NB4 (cell line): ENCODE data around the gene CRLF2.
"Not testable (repeated sequence)": the region's sequence is repeated elsewhere in the genome, so short reads cannot be mapped to it uniquely, and the experiment has no call there.

Source experiments
- DNase-seq: peaks from one replicate; pipeline ENCODE4 v3.0.0; 2010; ENCODE audit warnings: low read depth
- H3K4me3 ChIP-seq: one replicate; pipeline ENCODE4 v1.5.1; 2011; ENCODE audit warnings: mild to moderate bottlenecking, low read depth, low read length, moderate library complexity
- CTCF ChIP-seq: IDR thresholded peaks from one replicate; pipeline ENCODE4 v1.5.1; 2012; ENCODE audit warnings: low read depth, low read length
- MAX ChIP-seq: IDR thresholded peaks from 2 replicates; pipeline ENCODE4 v1.6.1; 2011; ENCODE audit warnings: low read depth, low read length
- MYC ChIP-seq: IDR thresholded peaks from 2 replicates; pipeline ENCODE4 v1.6.1; 2011; ENCODE audit warnings: low read depth, low read length
- POLR2A ChIP-seq: IDR thresholded peaks from 2 replicates; pipeline ENCODE4 v1.6.1; 2011; ENCODE audit warnings: mild to moderate bottlenecking; ENCODE audit not compliant: insufficient read length; ENCODE audit errors: extremely low read depth

CRLF2 gene

GRCh38 chrX:1163231-1163630 is 49.2 kb downstream of the CRLF2 start:
- no peak for TF ChIP-seq MAX
- no peak for TF ChIP-seq CTCF
- no peak for TF ChIP-seq POLR2A
- TF ChIP-seq MYC: no peak
- H3K4me3 ChIP-seq: no peak overlapping the region
- DNase-seq: no peak

GRCh38 chrX:1162119-1162916 is 50.1 kb downstream of the CRLF2 start:
- H3K4me3 ChIP-seq: no peak overlapping the region
- TF ChIP-seq MAX (no peak), CTCF (no peak), POLR2A (no peak), MYC (no peak)
- DNase-seq: no peak

- DNase-seq: no peak
- TF ChIP-seq POLR2A (no peak), MAX (no peak), CTCF (no peak), MYC (no peak)
- H3K4me3 ChIP-seq: no peak overlapping the region
Measured at GRCh38 chrX:1159548-1159947, 52.9 kb downstream of the CRLF2 start.

GRCh38 chrX:1156681-1157455 is 55.6 kb downstream of the CRLF2 start:
- DNase-seq, H3K4me3 ChIP-seq: not testable (repeated sequence)

GRCh38 chrX:1153940-1154339 is 58.5 kb downstream of the CRLF2 start:
- TF ChIP-seq CTCF (no peak), MAX (no peak), MYC (no peak), POLR2A (no peak)

GRCh38 chrX:1152090-1152489 is 60.4 kb downstream of the CRLF2 start:
- H3K4me3 ChIP-seq: no peak overlapping the region
- TF ChIP-seq MAX (no peak), POLR2A (no peak), CTCF (no peak), MYC (no peak)
- DNase-seq: no peak

More at GRCh38 chrX:1153940-1154339, 58.5 kb downstream of the CRLF2 start:
- no peak for DNase-seq
- no peak overlapping the region for H3K4me3 ChIP-seq
